HEK293 (cell line): ENCODE data around the gene FSTL3.

ENCODE experiments used
- KLF1 ChIP-seq: fragments of 450-650 bp; formaldehyde crosslinking; IDR thresholded peaks from 2 replicates; pipeline ENCODE4 v1.5.1; 2016; ENCODE audit warnings: missing biosample characterization, missing genetic modification characterization
- YY1 ChIP-seq: fragments of 450-650 bp; formaldehyde crosslinking; IDR thresholded peaks from 2 replicates; pipeline ENCODE4 v1.5.1; 2018; ENCODE audit warnings: missing biosample characterization, missing genetic modification characterization
- ZBTB21 ChIP-seq: fragments of 450-650 bp; formaldehyde crosslinking; IDR thresholded peaks from 2 replicates; pipeline ENCODE4 v1.5.1; 2017; ENCODE audit warnings: missing biosample characterization, missing genetic modification characterization
- ZNF274 ChIP-seq, 2 experiments: fragments of 200-500 bp in 1 of 2; fragments of 450-650 bp in 1 of 2; sonication (Bioruptor generic) in 1 of 2; formaldehyde crosslinking in 1 of 2; IDR thresholded peaks; 2 replicates each; pipeline versions ENCODE4 v1.5.1 to v1.6.1; 2014 to 2016; ENCODE audit warnings: borderline replicate concordance in 1 of 2, inconsistent platforms in 1 of 2, low read length in 1 of 2, missing biosample characterization in 1 of 2, missing genetic modification characterization in 1 of 2
- ZNF426 ChIP-seq: fragments of 450-650 bp; formaldehyde crosslinking; IDR thresholded peaks from 2 replicates; pipeline ENCODE4 v1.5.1; 2017; ENCODE audit warnings: missing biosample characterization, missing genetic modification characterization, mild to moderate bottlenecking, inconsistent platforms, moderate library complexity
- ZNF777 ChIP-seq: fragments of 450-650 bp; formaldehyde crosslinking; IDR thresholded peaks from 2 replicates; pipeline ENCODE4 v1.5.1; 2017; ENCODE audit warnings: missing biosample characterization, missing genetic modification characterization, borderline replicate concordance
- ZSCAN30 ChIP-seq: fragments of 450-650 bp; IDR thresholded peaks from 2 replicates; pipeline ENCODE4 v1.5.1; 2018; ENCODE audit warnings: missing biosample characterization, mild to moderate bottlenecking, missing genetic modification characterization, moderate library complexity
- TF ChIP-seq, protein P1 (sequence below): fragments of 450-650 bp; formaldehyde crosslinking; IDR thresholded peaks from 2 replicates; pipeline ENCODE4 v1.5.1; 2016; ENCODE audit warnings: missing biosample characterization, missing genetic modification characterization
- TF ChIP-seq, protein P2 (sequence below): fragments of 450-650 bp; formaldehyde crosslinking; conservative IDR thresholded peaks from 2 replicates; pipeline ENCODE4 v1.5.1; 2016; ENCODE audit warnings: low read depth, missing biosample characterization, missing genetic modification characterization
- TF ChIP-seq, protein P3 (sequence below): fragments of 450-650 bp; formaldehyde crosslinking; IDR thresholded peaks from 2 replicates; pipeline ENCODE4 v1.5.1; 2016; ENCODE audit warnings: missing biosample characterization, missing genetic modification characterization

DNA sequence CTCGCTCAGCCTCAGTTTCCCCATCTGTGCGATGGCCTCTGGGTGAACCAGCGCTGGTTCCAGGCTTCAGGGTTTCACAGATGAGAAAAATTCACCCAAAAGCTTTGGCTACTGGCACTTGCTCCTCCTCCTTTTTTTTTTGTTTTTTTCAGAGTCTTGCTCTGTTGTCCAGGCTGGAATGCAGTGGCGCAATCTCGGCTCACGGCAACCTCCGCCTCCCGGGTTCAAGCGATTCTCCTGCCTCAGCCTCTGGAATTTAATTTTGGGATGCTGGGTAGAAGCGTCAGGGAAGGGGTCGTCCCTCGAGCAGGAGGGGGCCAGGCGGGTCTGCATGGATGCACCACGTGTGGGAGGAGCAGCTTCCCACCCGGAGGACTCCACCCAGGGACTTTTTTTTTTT, 12.0 kb downstream of the FSTL3 start:
- TF ChIP-seq ZSCAN30 (tag by site-specific recombination) (no peak), ZNF274 (IDR thresholded peaks at IDR 0.05; ENCODE audit: low read length) (no peak), ZNF274 (tag by site-specific recombination; IDR thresholded peaks at IDR 0.05; ENCODE audit: borderline replicate concordance) (no peak), YY1 (no peak), ZNF777 (tag by site-specific recombination) (no peak), ZBTB21 (no peak), ZNF426 (tag by site-specific recombination) (no peak), KLF1 (no peak)
- TF ChIP-seq, protein P1, sequence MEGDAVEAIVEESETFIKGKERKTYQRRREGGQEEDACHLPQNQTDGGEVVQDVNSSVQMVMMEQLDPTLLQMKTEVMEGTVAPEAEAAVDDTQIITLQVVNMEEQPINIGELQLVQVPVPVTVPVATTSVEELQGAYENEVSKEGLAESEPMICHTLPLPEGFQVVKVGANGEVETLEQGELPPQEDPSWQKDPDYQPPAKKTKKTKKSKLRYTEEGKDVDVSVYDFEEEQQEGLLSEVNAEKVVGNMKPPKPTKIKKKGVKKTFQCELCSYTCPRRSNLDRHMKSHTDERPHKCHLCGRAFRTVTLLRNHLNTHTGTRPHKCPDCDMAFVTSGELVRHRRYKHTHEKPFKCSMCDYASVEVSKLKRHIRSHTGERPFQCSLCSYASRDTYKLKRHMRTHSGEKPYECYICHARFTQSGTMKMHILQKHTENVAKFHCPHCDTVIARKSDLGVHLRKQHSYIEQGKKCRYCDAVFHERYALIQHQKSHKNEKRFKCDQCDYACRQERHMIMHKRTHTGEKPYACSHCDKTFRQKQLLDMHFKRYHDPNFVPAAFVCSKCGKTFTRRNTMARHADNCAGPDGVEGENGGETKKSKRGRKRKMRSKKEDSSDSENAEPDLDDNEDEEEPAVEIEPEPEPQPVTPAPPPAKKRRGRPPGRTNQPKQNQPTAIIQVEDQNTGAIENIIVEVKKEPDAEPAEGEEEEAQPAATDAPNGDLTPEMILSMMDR (tag by site-specific recombination), result no peak
- TF ChIP-seq, protein P2, sequence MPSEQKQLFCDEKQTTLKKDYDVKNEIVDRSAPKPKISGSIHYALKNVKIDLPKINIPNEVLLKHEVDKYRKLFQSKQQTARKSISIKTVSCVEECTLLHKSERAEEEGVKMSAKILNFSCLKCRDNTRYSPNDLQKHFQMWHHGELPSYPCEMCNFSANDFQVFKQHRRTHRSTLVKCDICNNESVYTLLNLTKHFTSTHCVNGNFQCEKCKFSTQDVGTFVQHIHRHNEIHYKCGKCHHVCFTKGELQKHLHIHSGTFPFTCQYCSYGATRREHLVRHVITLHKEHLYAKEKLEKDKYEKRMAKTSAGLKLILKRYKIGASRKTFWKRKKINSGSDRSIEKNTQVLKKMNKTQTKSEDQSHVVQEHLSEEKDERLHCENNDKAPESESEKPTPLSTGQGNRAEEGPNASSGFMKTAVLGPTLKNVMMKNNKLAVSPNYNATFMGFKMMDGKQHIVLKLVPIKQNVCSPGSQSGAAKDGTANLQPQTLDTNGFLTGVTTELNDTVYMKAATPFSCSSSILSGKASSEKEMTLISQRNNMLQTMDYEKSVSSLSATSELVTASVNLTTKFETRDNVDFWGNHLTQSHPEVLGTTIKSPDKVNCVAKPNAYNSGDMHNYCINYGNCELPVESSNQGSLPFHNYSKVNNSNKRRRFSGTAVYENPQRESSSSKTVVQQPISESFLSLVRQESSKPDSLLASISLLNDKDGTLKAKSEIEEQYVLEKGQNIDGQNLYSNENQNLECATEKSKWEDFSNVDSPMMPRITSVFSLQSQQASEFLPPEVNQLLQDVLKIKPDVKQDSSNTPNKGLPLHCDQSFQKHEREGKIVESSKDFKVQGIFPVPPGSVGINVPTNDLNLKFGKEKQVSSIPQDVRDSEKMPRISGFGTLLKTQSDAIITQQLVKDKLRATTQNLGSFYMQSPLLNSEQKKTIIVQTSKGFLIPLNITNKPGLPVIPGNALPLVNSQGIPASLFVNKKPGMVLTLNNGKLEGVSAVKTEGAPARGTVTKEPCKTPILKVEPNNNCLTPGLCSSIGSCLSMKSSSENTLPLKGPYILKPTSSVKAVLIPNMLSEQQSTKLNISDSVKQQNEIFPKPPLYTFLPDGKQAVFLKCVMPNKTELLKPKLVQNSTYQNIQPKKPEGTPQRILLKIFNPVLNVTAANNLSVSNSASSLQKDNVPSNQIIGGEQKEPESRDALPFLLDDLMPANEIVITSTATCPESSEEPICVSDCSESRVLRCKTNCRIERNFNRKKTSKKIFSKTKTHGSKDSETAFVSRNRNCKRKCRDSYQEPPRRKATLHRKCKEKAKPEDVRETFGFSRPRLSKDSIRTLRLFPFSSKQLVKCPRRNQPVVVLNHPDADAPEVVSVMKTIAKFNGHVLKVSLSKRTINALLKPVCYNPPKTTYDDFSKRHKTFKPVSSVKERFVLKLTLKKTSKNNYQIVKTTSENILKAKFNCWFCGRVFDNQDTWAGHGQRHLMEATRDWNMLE (tag by site-specific recombination), result no peak
- TF ChIP-seq, protein P3, sequence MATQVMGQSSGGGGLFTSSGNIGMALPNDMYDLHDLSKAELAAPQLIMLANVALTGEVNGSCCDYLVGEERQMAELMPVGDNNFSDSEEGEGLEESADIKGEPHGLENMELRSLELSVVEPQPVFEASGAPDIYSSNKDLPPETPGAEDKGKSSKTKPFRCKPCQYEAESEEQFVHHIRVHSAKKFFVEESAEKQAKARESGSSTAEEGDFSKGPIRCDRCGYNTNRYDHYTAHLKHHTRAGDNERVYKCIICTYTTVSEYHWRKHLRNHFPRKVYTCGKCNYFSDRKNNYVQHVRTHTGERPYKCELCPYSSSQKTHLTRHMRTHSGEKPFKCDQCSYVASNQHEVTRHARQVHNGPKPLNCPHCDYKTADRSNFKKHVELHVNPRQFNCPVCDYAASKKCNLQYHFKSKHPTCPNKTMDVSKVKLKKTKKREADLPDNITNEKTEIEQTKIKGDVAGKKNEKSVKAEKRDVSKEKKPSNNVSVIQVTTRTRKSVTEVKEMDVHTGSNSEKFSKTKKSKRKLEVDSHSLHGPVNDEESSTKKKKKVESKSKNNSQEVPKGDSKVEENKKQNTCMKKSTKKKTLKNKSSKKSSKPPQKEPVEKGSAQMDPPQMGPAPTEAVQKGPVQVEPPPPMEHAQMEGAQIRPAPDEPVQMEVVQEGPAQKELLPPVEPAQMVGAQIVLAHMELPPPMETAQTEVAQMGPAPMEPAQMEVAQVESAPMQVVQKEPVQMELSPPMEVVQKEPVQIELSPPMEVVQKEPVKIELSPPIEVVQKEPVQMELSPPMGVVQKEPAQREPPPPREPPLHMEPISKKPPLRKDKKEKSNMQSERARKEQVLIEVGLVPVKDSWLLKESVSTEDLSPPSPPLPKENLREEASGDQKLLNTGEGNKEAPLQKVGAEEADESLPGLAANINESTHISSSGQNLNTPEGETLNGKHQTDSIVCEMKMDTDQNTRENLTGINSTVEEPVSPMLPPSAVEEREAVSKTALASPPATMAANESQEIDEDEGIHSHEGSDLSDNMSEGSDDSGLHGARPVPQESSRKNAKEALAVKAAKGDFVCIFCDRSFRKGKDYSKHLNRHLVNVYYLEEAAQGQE (tag by site-specific recombination), result no peak
